K562 (cell line): ENCODE results near the gene AFDN. TPM values are rescaled to one million over a fixed set of nuclear protein-coding genes. Genes with fewer than 3 reads are reported as not detected.

ENCODE experiments used
- ARID1B ChIP-seq: fragments of 450-650 bp; IDR thresholded peaks from 2 replicates; pipeline ENCODE4 v1.6.1; 2016; ENCODE audit warnings: antibody characterized with exemption, mild to moderate bottlenecking, inconsistent platforms
- ATF7 ChIP-seq: fragments of 450-650 bp; IDR thresholded peaks from 2 replicates; pipeline ENCODE4 v1.7.1; 2014; ENCODE audit warnings: mild to moderate bottlenecking, moderate library complexity
- HDAC2 ChIP-seq: fragments of 450-650 bp; IDR thresholded peaks from 2 replicates; pipeline ENCODE4 v1.6.1; 2016; ENCODE audit warnings: mild to moderate bottlenecking
- MEIS2 ChIP-seq: fragments of 450-650 bp; IDR thresholded peaks from 2 replicates; pipeline ENCODE4 v1.6.1; 2014; ENCODE audit warnings: mild to moderate bottlenecking; ENCODE audit not compliant: partially characterized antibody
- NKRF ChIP-seq: fragments of 450-650 bp; IDR thresholded peaks from 2 replicates; pipeline ENCODE4 v1.6.1; 2016; ENCODE audit warnings: borderline replicate concordance
- SMARCA4 ChIP-seq: fragments of 450-650 bp; IDR thresholded peaks from 2 replicates; pipeline ENCODE4 v1.6.1; 2016
- polyA plus RNA-seq, 8 experiments: library from polyadenylated mRNA; depleted of rRNA in 4 of 8; stranded (reverse) in 5 of 8; unstranded in 3 of 8; fragments of >200 nt; fragmentation: Nextera tagmentation in 2 of 8; fragmentation: Illumina TruSeq in 1 of 8; extraction: Ambion mirVana in 2 of 8; extraction: Trizol in 1 of 8; gene quantifications; 2 replicates each; pipeline versions ENCODE4 v1.2.1 to v1.2.3, GENCODE V29; 2011 to 2014; ENCODE audit warnings: inconsistent platforms in 1 of 8, missing spikeins in 1 of 8
- total RNA-seq, 7 experiments: library from RNA; depleted of rRNA in 6 of 7; stranded (reverse); fragments of >200 nt in 6 of 7; fragmentation: Illumina TruSeq in 2 of 7; extraction: Trizol in 2 of 7; gene quantifications; 2 replicates each; pipeline versions ENCODE4 v1.2.1 to v1.2.3, GENCODE V29; 2011 to 2021; ENCODE audit warnings: low replicate concordance in 1 of 7
- TF ChIP-seq, protein P1 (sequence below), 2 experiments: IDR thresholded peaks in 1 of 2; conservative IDR thresholded peaks in 1 of 2; 2 replicates each; pipeline ENCODE4 v1.6.1; 2016; ENCODE audit warnings: low read depth in 2 of 2, mild to moderate bottlenecking in 1 of 2, missing compliant biosample characterization in 1 of 2, missing genetic modification characterization in 1 of 2, moderate library complexity in 1 of 2
- TF ChIP-seq, protein P2 (sequence below), 2 experiments: fragments of 450-650 bp; IDR thresholded peaks; 2 replicates each; pipeline ENCODE4 v1.6.1; 2016; ENCODE audit warnings: mild to moderate bottlenecking in 2 of 2, borderline replicate concordance in 1 of 2, low read depth in 1 of 2, moderate library complexity in 1 of 2
- TF ChIP-seq, protein P3 (sequence below): sonication (generic); formaldehyde crosslinking; IDR thresholded peaks from 2 replicates; pipeline ENCODE4 v1.8.1; 2023; ENCODE audit warnings: mild to moderate bottlenecking, missing genetic modification reagents
- TF ChIP-seq, protein P4 (sequence below): IDR thresholded peaks from 3 replicates; pipeline ENCODE4 v1.6.1; 2011; ENCODE audit warnings: borderline replicate concordance, mild to moderate bottlenecking; ENCODE audit not compliant: insufficient read length, insufficient read depth

The AFDN gene
- total and polyA plus RNA-seq, 9 of the 15 experiments (the other 6 are each of a cell fraction or from before 2014, with no cell fraction given), result 7.2 to 129 (median 105) TPM

- TF ChIP-seq ARID1B (peak; percentile 40; the same call in 1 of the 2 replicates), HDAC2 (0 out of 2 replicates have a peak, but pooled peaks have one; percentile 14), SMARCA4 (peak; percentile 62; the same call in 1 of the 2 replicates), ATF7 (peak; percentile 46; the same call in 1 of the 2 replicates), NKRF (no peak), MEIS2 (peak; percentile 48)
- TF ChIP-seq, protein P1, sequence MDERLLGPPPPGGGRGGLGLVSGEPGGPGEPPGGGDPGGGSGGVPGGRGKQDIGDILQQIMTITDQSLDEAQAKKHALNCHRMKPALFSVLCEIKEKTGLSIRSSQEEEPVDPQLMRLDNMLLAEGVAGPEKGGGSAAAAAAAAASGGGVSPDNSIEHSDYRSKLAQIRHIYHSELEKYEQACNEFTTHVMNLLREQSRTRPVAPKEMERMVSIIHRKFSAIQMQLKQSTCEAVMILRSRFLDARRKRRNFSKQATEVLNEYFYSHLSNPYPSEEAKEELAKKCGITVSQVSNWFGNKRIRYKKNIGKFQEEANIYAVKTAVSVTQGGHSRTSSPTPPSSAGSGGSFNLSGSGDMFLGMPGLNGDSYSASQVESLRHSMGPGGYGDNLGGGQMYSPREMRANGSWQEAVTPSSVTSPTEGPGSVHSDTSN (CRISPR knock-in tag; IDR thresholded peaks at IDR 0.05; ENCODE audit: low read depth), result no peak
- TF ChIP-seq, protein P1 (tag; conservative IDR thresholded peaks at IDR 0.05; ENCODE audit: low read depth), result no peak
- TF ChIP-seq, protein P2, sequence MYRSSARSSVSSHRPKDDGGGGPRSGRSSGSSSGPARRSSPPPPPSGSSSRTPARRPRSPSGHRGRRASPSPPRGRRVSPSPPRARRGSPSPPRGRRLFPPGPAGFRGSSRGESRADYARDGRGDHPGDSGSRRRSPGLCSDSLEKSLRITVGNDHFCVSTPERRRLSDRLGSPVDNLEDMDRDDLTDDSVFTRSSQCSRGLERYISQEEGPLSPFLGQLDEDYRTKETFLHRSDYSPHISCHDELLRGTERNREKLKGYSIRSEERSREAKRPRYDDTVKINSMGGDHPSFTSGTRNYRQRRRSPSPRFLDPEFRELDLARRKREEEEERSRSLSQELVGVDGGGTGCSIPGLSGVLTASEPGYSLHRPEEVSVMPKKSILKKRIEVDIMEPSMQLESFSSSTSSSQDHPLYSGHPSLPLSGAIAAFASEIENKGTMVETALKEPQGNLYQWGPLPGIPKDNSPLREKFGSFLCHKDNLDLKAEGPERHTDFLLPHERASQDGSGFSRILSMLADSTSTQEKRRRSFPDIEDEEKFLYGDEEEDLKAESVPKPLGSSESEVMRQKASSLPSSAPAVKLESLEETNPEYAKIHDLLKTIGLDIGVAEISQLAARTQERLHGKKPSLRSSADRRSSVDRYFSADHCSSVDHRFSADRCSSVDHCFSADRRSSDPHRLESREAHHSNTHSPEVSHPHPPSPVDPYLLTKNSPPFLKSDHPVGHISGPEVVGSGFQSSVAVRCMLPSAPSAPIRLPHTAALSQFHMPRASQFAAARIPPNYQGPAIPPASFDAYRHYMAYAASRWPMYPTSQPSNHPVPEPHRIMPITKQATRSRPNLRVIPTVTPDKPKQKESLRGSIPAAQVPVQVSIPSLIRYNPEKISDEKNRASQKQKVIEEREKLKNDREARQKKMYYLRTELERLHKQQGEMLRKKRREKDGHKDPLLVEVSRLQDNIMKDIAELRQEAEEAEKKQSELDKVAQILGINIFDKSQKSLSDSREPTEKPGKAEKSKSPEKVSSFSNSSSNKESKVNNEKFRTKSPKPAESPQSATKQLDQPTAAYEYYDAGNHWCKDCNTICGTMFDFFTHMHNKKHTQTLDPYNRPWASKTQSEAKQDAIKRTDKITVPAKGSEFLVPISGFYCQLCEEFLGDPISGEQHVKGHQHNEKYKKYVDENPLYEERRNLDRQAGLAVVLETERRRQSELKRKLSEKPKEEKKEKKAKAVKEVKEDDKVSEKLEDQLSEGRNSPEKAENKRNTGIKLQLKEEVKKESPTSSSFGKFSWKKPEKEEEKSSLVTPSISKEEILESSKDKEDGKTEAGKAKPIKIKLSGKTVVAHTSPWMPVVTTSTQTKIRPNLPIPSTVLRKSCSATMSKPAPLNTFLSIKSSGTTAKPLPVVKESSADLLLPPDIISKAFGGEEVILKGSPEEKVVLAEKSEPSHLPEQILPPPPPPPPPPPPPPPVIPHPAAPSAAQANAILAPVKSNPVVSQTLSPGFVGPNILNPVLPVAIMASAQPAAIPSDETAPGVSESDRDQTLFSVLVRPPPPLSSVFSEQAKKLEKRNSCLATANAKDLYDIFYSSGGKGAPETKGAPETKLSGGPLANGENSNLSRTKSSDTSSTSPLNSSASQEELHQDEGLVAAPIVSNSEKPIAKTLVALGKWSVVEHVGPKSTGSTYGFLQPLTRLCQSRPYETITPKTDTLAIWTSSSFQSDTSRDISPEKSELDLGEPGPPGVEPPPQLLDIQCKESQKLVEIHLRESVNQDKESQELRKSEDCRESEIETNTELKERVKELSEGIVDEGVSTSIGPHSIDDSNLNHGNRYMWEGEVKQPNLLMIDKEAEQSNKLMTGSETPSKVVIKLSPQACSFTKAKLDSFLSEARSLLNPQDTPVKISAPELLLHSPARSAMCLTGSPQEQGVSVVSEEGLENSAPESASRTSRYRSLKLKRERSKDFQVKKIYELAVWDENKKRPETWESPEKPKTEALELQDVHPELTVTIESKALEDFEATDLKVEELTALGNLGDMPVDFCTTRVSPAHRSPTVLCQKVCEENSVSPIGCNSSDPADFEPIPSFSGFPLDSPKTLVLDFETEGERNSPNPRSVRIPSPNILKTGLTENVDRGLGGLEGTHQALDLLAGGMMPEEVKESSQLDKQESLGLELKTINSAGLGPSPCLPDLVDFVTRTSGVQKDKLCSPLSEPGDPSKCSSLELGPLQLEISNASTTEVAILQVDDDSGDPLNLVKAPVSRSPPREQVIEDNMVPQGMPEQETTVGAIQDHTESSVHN (IDR thresholded peaks at IDR 0.05; ENCODE audit: borderline replicate concordance in 1 of 2, low read depth in 1 of 2), result no peak
- TF ChIP-seq, protein P3, sequence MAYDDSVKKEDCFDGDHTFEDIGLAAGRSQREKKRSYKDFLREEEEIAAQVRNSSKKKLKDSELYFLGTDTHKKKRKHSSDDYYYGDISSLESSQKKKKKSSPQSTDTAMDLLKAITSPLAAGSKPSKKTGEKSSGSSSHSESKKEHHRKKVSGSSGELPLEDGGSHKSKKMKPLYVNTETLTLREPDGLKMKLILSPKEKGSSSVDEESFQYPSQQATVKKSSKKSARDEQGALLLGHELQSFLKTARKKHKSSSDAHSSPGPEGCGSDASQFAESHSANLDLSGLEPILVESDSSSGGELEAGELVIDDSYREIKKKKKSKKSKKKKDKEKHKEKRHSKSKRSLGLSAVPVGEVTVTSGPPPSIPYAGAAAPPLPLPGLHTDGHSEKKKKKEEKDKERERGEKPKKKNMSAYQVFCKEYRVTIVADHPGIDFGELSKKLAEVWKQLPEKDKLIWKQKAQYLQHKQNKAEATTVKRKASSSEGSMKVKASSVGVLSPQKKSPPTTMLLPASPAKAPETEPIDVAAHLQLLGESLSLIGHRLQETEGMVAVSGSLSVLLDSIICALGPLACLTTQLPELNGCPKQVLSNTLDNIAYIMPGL (CRISPR knock-in tag), result no peak
- TF ChIP-seq, protein P4, sequence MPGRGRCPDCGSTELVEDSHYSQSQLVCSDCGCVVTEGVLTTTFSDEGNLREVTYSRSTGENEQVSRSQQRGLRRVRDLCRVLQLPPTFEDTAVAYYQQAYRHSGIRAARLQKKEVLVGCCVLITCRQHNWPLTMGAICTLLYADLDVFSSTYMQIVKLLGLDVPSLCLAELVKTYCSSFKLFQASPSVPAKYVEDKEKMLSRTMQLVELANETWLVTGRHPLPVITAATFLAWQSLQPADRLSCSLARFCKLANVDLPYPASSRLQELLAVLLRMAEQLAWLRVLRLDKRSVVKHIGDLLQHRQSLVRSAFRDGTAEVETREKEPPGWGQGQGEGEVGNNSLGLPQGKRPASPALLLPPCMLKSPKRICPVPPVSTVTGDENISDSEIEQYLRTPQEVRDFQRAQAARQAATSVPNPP, result no peak
Measured at GRCh38 chr6:167849846-167850459, 23.2 kb downstream of the AFDN start (continued).
